ENCODE results near the gene ILK.

The ILK gene

DNA sequence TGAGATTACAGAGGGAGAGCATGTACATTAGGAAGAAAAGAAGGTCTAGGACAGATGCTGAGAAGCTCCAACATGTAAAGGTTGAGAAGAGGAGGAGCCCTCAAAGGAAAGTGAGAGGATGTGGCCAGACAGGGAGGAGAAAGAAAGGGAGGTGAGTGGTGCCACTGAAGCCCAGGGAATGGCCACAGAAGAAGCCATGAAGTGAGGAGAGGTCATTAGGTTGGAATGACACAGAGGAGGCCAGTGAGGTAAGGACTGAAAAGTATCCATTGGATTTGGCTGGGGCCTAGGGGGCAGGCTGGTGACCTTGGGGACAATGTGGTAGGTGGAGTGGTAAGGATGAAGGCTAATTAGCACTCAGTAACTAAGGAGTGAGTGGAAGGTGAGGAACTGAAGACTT, 55.1 kb downstream of the ILK start:
- Histone ChIP-seq H3K9ac (ENCODE audit: low read length) (no peak overlapping the region), H3K4me2 (ENCODE audit: low read length) (no peak overlapping the region), H3K4me3 (ENCODE audit: low read length) (no peak overlapping the region), H3K27me3 (ENCODE audit: low read depth, low read length) (peaks cover 5% of the 10 kb centered on the region; the same call in 1 of the 2 replicates), H3K36me3 (replicated peaks; ENCODE audit: low read depth, low read length) (no peaks in the 10 kb centered on the region), H3K9me3 (ENCODE audit: insufficient read depth, low read length) (no peaks in the 10 kb centered on the region), H4K20me1 (ENCODE audit: insufficient read depth, low read length) (no peaks in the 10 kb centered on the region), H3K4me1 (ENCODE audit: low read length) (peaks cover 18% of the 10 kb centered on the region), H2AFZ (ENCODE audit: low read depth, low read length) (no peak overlapping the region), H3K27ac (ENCODE audit: low read length) (no peak overlapping the region), H3K79me2 (ENCODE audit: low read length) (no peaks in the 10 kb centered on the region)
- no peak for TF ChIP-seq EZH2phosphoT487 (IDR thresholded peaks at IDR 0.05; ENCODE audit: low read depth)
- TF ChIP-seq, protein P1, sequence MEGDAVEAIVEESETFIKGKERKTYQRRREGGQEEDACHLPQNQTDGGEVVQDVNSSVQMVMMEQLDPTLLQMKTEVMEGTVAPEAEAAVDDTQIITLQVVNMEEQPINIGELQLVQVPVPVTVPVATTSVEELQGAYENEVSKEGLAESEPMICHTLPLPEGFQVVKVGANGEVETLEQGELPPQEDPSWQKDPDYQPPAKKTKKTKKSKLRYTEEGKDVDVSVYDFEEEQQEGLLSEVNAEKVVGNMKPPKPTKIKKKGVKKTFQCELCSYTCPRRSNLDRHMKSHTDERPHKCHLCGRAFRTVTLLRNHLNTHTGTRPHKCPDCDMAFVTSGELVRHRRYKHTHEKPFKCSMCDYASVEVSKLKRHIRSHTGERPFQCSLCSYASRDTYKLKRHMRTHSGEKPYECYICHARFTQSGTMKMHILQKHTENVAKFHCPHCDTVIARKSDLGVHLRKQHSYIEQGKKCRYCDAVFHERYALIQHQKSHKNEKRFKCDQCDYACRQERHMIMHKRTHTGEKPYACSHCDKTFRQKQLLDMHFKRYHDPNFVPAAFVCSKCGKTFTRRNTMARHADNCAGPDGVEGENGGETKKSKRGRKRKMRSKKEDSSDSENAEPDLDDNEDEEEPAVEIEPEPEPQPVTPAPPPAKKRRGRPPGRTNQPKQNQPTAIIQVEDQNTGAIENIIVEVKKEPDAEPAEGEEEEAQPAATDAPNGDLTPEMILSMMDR (IDR thresholded peaks at IDR 0.05; ENCODE audit: low read depth, low read length) = no peak
